ENCODE data around the gene EIF1AX.

Gene EIF1AX

GRCh38 chrX:20141281-20142220 is at the start of gene EIF1AX:
Gene EIF1AX (minus strand): TSS chrX:20141838. CDS start chrX:20141640, 198 bp downstream.
- peak; percentile 97 for DNase-seq (ENCODE audit: low read depth)
- peak within 1 kb of the TSS; percentile 75 for H3K4me3 ChIP-seq (ENCODE audit: low read length)
- TF ChIP-seq CTCF (IDR thresholded peaks at IDR 0.05; ENCODE audit: insufficient read depth, low read depth, low read length, missing control alignments) = no peak

- DNase-seq (ENCODE audit: low read depth) = no peak
- TF ChIP-seq CTCF (IDR thresholded peaks at IDR 0.05; ENCODE audit: insufficient read depth, low read depth, low read length, missing control alignments) = no peak
- H3K4me3 ChIP-seq (ENCODE audit: low read length) = no peak overlapping the region
These were observed 47.5 kb upstream of the EIF1AX start for GRCh38 chrX:20189171-20189570.

- H3K4me3 ChIP-seq (ENCODE audit: low read length) = no peak overlapping the region
- TF ChIP-seq CTCF (IDR thresholded peaks at IDR 0.05; ENCODE audit: insufficient read depth, low read depth, low read length, missing control alignments) = no peak
- no peak for DNase-seq (ENCODE audit: low read depth)
These were observed 40.1 kb upstream of the EIF1AX start for GRCh38 chrX:20181598-20182329.

- no peak for DNase-seq (ENCODE audit: low read depth)
- no peak for TF ChIP-seq CTCF (IDR thresholded peaks at IDR 0.05; ENCODE audit: insufficient read depth, low read depth, low read length, missing control alignments)
- H3K4me3 ChIP-seq (ENCODE audit: low read length) = no peak overlapping the region
These were observed 35.5 kb upstream of the EIF1AX start for GRCh38 chrX:20177093-20177492.

GRCh38 chrX:20173856-20174255 is 32.2 kb upstream of the EIF1AX start:
- TF ChIP-seq CTCF (IDR thresholded peaks at IDR 0.05; ENCODE audit: insufficient read depth, low read depth, low read length, missing control alignments) = no peak
- no peak overlapping the region for H3K4me3 ChIP-seq (ENCODE audit: low read length)
- no peak for DNase-seq (ENCODE audit: low read depth)

- no peak for DNase-seq (ENCODE audit: low read depth)
- H3K4me3 ChIP-seq (ENCODE audit: low read length) = no peak overlapping the region
- no peak for TF ChIP-seq CTCF (IDR thresholded peaks at IDR 0.05; ENCODE audit: insufficient read depth, low read depth, low read length, missing control alignments)
These were observed 31.7 kb upstream of the EIF1AX start for GRCh38 chrX:20173313-20173712.

Data from epithelial cell of esophagus (primary cell).